ENCODE measurements around the gene SNX1. TPM values are rescaled to one million over a fixed set of nuclear protein-coding genes. Genes with fewer than 3 reads are reported as not detected.

SNX1 gene
- total and polyA plus RNA-seq, 2 of the 8 experiments (the other 6 are each of a cell fraction or from before 2014, with no cell fraction given): 27.9 to 59.8 TPM

DNA sequence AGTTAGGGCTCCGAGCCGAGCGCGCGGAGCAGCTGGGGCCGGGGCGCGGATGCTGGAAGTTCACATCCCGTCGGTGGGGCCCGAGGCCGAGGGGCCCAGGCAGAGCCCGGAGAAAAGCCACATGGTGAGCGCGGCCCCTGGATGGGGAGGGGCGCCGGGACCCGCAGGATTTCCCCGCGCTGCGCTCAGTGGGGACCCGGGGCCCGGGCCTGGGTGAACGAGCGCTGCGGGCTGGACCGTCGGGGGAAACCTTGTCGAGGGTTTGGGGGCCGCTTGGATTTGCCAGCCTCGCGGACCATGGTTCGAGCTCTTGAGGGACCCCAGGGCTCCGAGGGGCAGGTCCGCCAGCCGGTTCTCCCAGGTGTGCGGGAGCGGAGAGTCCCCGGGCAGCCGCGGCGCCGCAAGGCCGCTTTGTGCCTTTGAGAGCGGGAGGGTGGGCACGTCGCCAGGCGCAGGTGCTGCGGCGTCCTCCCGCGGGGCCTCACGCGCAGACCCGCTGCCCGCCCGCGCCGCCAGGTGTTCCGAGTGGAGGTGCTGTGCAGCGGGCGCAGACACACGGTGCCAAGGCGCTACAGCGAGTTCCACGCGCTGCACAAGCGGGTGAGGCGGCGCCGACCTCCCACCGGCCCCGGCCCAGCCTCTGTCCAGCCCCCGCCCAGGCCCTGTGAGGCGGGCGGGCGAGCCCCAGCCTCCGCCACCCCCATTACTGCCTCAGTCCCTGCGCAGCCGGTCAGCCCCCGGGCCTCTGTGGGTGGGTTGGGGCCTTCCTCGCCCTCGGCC is 56.1 kb downstream of the SNX1 start, which contains the start of gene SNX22 (continued):
- TF ChIP-seq, protein P1, sequence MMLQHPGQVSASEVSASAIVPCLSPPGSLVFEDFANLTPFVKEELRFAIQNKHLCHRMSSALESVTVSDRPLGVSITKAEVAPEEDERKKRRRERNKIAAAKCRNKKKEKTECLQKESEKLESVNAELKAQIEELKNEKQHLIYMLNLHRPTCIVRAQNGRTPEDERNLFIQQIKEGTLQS (IDR thresholded peaks at IDR 0.05; ENCODE audit: insufficient read depth, low read depth, low read length): no peak
- TF ChIP-seq HDAC6 (IDR thresholded peaks at IDR 0.05; ENCODE audit: low read depth, low read length) (no peak), CHD2 (IDR thresholded peaks at IDR 0.05; ENCODE audit: low read length) (no peak), TCF12 (IDR thresholded peaks at IDR 0.05; ENCODE audit: low read depth, low read length) (no peak), FOSL1 (IDR thresholded peaks at IDR 0.05; ENCODE audit: insufficient read depth, low read depth, low read length) (peak; percentile 38; the same call in 1 of the 2 replicates), TAF1 (IDR thresholded peaks at IDR 0.05; ENCODE audit: low read depth, low read length) (no peak), RAD21 (IDR thresholded peaks at IDR 0.05 in 1 of 2, conservative IDR thresholded peaks at IDR 0.05 in 1 of 2; ENCODE audit: low read depth in 2 of 2, low read length in 2 of 2) (no peak), CEBPB (IDR thresholded peaks at IDR 0.05; ENCODE audit: low read depth, low read length) (no peak), ASH2L (IDR thresholded peaks at IDR 0.05; ENCODE audit: low read length) (no peak), KDM5A (IDR thresholded peaks at IDR 0.05; ENCODE audit: low read length) (no peak), NANOG (IDR thresholded peaks at IDR 0.05; ENCODE audit: insufficient read depth, low read depth, low read length, poor library complexity, severe bottlenecking) (no peak), CBX8 (IDR thresholded peaks at IDR 0.05; ENCODE audit: borderline replicate concordance, low read depth, low read length) (no peak), KDM1A (IDR thresholded peaks at IDR 0.05; ENCODE audit: borderline replicate concordance, low read length) (no peak), SIRT6 (IDR thresholded peaks at IDR 0.05; ENCODE audit: low read length) (no peak), SIX5 (IDR thresholded peaks at IDR 0.05; ENCODE audit: low read depth, low read length) (no peak), EP300 (IDR thresholded peaks at IDR 0.05; ENCODE audit: borderline replicate concordance in 1 of 2, low read depth in 2 of 2, low read length in 2 of 2) (no peak), NRF1 (IDR thresholded peaks at IDR 0.05; ENCODE audit: low read depth, low read length) (no peak), SUZ12 (IDR thresholded peaks at IDR 0.05; ENCODE audit: low read length) (peak; percentile 41; the same call in 1 of the 2 replicates), TAF7 (optimal IDR thresholded peaks at IDR 0.05; ENCODE audit: borderline replicate concordance, low read depth, low read length) (no peak), SP4 (IDR thresholded peaks at IDR 0.05; ENCODE audit: low read length) (no peak)
- TF ChIP-seq, protein P2, sequence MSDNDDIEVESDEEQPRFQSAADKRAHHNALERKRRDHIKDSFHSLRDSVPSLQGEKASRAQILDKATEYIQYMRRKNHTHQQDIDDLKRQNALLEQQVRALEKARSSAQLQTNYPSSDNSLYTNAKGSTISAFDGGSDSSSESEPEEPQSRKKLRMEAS (IDR thresholded peaks at IDR 0.05): peak; percentile 22; the same call in 1 of the 2 replicates
- TF ChIP-seq, protein P3, sequence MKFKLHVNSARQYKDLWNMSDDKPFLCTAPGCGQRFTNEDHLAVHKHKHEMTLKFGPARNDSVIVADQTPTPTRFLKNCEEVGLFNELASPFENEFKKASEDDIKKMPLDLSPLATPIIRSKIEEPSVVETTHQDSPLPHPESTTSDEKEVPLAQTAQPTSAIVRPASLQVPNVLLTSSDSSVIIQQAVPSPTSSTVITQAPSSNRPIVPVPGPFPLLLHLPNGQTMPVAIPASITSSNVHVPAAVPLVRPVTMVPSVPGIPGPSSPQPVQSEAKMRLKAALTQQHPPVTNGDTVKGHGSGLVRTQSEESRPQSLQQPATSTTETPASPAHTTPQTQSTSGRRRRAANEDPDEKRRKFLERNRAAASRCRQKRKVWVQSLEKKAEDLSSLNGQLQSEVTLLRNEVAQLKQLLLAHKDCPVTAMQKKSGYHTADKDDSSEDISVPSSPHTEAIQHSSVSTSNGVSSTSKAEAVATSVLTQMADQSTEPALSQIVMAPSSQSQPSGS (IDR thresholded peaks at IDR 0.05; ENCODE audit: low read length): no peak

Measured in H1 (cell line).